CD4-positive, alpha-beta T cell (primary cell): ENCODE measurements around the gene RHBDL3. TPM values are rescaled to one million over a fixed set of nuclear protein-coding genes. Genes with fewer than 3 reads are reported as not detected.
"Not testable (repeated sequence)": the region's sequence is repeated elsewhere in the genome, so short reads cannot be mapped to it uniquely, and the experiment has no call there.

ENCODE experiments used
- ATAC-seq: fragments of 200-7000 bp; cut with Tn5 transposase; one replicate; pipeline ENCODE4 v1.10.0; 2022; ENCODE audit warnings: mild to moderate bottlenecking; ENCODE audit not compliant: poor library complexity
- CTCF ChIA-PET: fragments of 350-600 bp; sonication (Branson Sonifier 250); formaldehyde crosslinking; loops from one replicate; lab custom pipeline; 2021; ENCODE audit warnings: antibody characterized with exemption, inconsistent platforms; lab: Charles Lee
- POLR2A ChIA-PET: fragments of 350-600 bp; sonication (Branson Sonifier 250); formaldehyde crosslinking; loops from one replicate; lab custom pipeline; 2021; ENCODE audit warnings: antibody characterized with exemption, inconsistent platforms; lab: Charles Lee
- DNase-seq, 14 experiments: peaks; one replicate each; pipeline ENCODE4 v3.0.0-alpha.2; 2013 to 2020; ENCODE audit warnings: mixed read lengths in 2 of 14
- H3K27ac ChIP-seq, 2 donors: one replicate each; pipeline versions ENCODE4 v1.5.1 to v1.7.0; 2013; ENCODE audit warnings: low read length in 2 of 2, low read depth in 1 of 2, mild to moderate bottlenecking in 1 of 2
- H3K27me3 ChIP-seq, 2 experiments: 1 replicate in 1 of 2; 2 replicates in 1 of 2; pipeline versions ENCODE4 v1.6.1 to v1.7.0; 2013; ENCODE audit warnings: low read length in 2 of 2, control low read depth in 1 of 2, mild to moderate bottlenecking in 1 of 2, moderate library complexity in 1 of 2; ENCODE audit not compliant: insufficient read depth in 2 of 2, control insufficient read depth in 1 of 2
- H3K36me3 ChIP-seq: one replicate; pipeline ENCODE4 v1.6.1; 2013; ENCODE audit warnings: low read length, control low read depth; ENCODE audit not compliant: insufficient read depth
- H3K4me1 ChIP-seq: one replicate; pipeline ENCODE4 v1.6.1; 2013; ENCODE audit warnings: low read length, control low read depth; ENCODE audit not compliant: insufficient read depth
- H3K4me3 ChIP-seq: one replicate; pipeline ENCODE4 v1.5.1; 2013; ENCODE audit warnings: mild to moderate bottlenecking, low read length, moderate library complexity
- H3K9me3 ChIP-seq, 2 experiments: 1 replicate in 1 of 2; 2 replicates in 1 of 2; pipeline versions ENCODE4 v1.6.1 to v1.7.0; 2013; ENCODE audit warnings: low read length in 2 of 2, mild to moderate bottlenecking in 2 of 2, control low read depth in 1 of 2, moderate library complexity in 1 of 2; ENCODE audit not compliant: control insufficient read depth in 1 of 2, insufficient read depth in 1 of 2
- H3K27ac Mint-ChIP-seq: one replicate; pipeline ENCODE4 v1.8.0; 2020; ENCODE audit warnings: mixed read lengths
- H3K27me3 Mint-ChIP-seq: one replicate; pipeline ENCODE4 v1.8.0; 2021; ENCODE audit warnings: mixed read lengths
- H3K36me3 Mint-ChIP-seq: one replicate; pipeline ENCODE4 v1.8.0; 2021; ENCODE audit warnings: low read depth, mixed read lengths
- H3K4me1 Mint-ChIP-seq: one replicate; pipeline ENCODE4 v1.8.0; 2021; ENCODE audit warnings: low read depth, mixed read lengths
- H3K4me3 Mint-ChIP-seq: one replicate; pipeline ENCODE4 v1.8.0; 2020; ENCODE audit warnings: mild to moderate bottlenecking, mixed read lengths
- H3K9me3 Mint-ChIP-seq: one replicate; pipeline ENCODE4 v1.8.0; 2020; ENCODE audit warnings: mixed read lengths
- CTCF ChIP-seq: fragments of 200-600 bp; IDR thresholded peaks from one replicate; pipeline ENCODE4 v1.8.0; 2022; ENCODE audit warnings: antibody characterized with exemption, mild to moderate bottlenecking
- intact Hi-C, 2 experiments: fragments of 100-400 bp; cut with DNase I in 1 of 2; cut with micrococcal nuclease in 1 of 2; formaldehyde crosslinking; loops; one replicate each; pipeline versions ENCODE4 v1.15.1 to v1.9.0; 2023 to 2025; cut with DNase I, micrococcal nuclease
- total RNA-seq, 174 experiments: library from RNA in 2 of 174; stranded (reverse) in 2 of 174; gene quantifications; one replicate each; pipeline ENCODE4 v1.2.3 and lab custom pipeline; 2021 to 2026

The RHBDL3 gene
- total RNA-seq, 2 experiments from 2014 or later: 0.08 TPM; not detected in 1

GRCh38 chr17:32261417-32261736 is 4.3 kb upstream of the RHBDL3 start:
- Mint-ChIP-seq H3K27ac (no peak overlapping the region), H3K9me3 (no peaks in the 10 kb centered on the region), H3K27me3 (peaks cover 71% of the 10 kb centered on the region), H3K4me3 (no peak overlapping the region), H3K4me1 (peaks cover 12% of the 10 kb centered on the region), H3K36me3 (no peaks in the 10 kb centered on the region)
- ChIA-PET CTCF (no interaction called here), POLR2A (interaction anchor here (0.6 kb wide), 1 partner anchor 20 kb away, joined by 3 read pairs; no protein-coding TSS in a partner anchor)
- no peak for DNase-seq
- H3K27ac ChIP-seq: no peak overlapping the region
- no peaks in the 10 kb centered on the region for H3K36me3 ChIP-seq
- no peak for ATAC-seq
- peaks cover 6 to 22% of the 10 kb centered on the region in 2 experiments for H3K27me3 ChIP-seq
- no peaks in the 10 kb centered on the region for H3K9me3 ChIP-seq
- no peak for TF ChIP-seq CTCF
- H3K4me3 ChIP-seq: no peak overlapping the region
- peaks cover 7% of the 10 kb centered on the region for H3K4me1 ChIP-seq
- intact Hi-C loops: no loop called here

- H3K27me3 ChIP-seq: peaks cover 12 to 28% of the 10 kb centered on the region in 2 experiments
- no peak overlapping the region for H3K4me3 ChIP-seq
- Mint-ChIP-seq H3K4me3 (no peak overlapping the region), H3K9me3 (no peaks in the 10 kb centered on the region), H3K36me3 (no peaks in the 10 kb centered on the region), H3K27me3 (peaks cover 72% of the 10 kb centered on the region), H3K4me1 (peaks cover 15% of the 10 kb centered on the region), H3K27ac (no peak overlapping the region)
- POLR2A ChIA-PET: interaction anchor here (0.6 kb wide), 1 partner anchor 21 kb away, joined by 3 read pairs; no protein-coding TSS in a partner anchor
- intact Hi-C loops: no loop called here
- no peak for TF ChIP-seq CTCF
- CTCF ChIA-PET: no interaction called here
- no peak overlapping the region for H3K27ac ChIP-seq
- no peaks in the 10 kb centered on the region for H3K9me3 ChIP-seq
- peaks cover 13% of the 10 kb centered on the region for H3K4me1 ChIP-seq
- H3K36me3 ChIP-seq: no peaks in the 10 kb centered on the region
- no peak for ATAC-seq
- DNase-seq: no peak
Observed at GRCh38 chr17:32261936-32262510, 3.6 kb upstream of the RHBDL3 start.

GRCh38 chr17:32263515-32263914 is 2.1 kb upstream of the RHBDL3 start:
- Histone ChIP-seq H3K27me3 (peaks cover 23 to 43% of the 10 kb centered on the region in 2 experiments), H3K4me1 (peaks cover 24% of the 10 kb centered on the region)
- DNase-seq, H3K4me3 Mint-ChIP-seq, intact Hi-C loops, H3K36me3 ChIP-seq, H3K9me3 ChIP-seq, H3K27ac ChIP-seq, H3K9me3 Mint-ChIP-seq, H3K27ac Mint-ChIP-seq, POLR2A ChIA-PET, H3K36me3 Mint-ChIP-seq, ATAC-seq, H3K4me3 ChIP-seq: not testable (repeated sequence)
- Mint-ChIP-seq H3K27me3 (peaks cover 78% of the 10 kb centered on the region), H3K4me1 (peaks cover 29% of the 10 kb centered on the region)
- CTCF ChIA-PET: interaction anchor here (1.7 kb wide), 1 partner anchor 11 kb away, joined by 4 read pairs; no protein-coding TSS in a partner anchor
